Measurements from ENCODE around the gene THSD4. TPM values are rescaled to one million over a fixed set of nuclear protein-coding genes. Genes with fewer than 3 reads are reported as not detected.
A peak's percentile ranks its signal among the peaks of the same experiment; 100 is the strongest.

THSD4 gene
- total and polyA plus RNA-seq, 4 donors, result 6.0 to 42.4 (median 18.5) TPM

DNA sequence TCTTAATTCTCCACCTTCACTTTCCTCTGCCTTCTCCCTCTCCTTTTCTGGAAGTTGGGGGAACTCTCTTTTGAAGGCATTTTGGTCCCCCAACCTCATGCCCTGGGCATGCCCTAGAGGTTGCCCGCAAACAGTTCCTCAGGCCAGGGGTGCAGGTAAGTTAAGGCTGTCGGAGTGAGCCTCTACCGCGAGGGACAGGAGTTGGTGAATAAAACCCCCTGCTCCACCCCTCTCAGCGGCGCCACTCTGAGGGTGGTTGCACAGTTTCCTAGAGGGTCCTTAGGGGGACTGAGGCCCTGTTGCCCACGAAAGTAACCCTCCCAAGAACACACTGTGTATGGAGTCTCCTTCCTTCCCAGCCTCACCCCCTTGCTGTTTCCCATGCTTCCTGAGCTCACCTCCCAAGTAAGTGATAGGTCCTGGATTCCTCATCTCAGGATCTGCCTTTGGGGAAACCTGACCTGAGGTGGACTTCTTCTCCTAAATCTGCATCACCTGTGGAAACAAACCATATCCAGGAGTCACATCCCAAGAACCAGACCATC, 23.1 kb upstream of the THSD4 start:
- Histone ChIP-seq H3K4me1 (ENCODE audit: control insufficient read depth in 5 of 5, insufficient read depth in 5 of 5, low read length in 5 of 5) (peaks cover 0 to 2% (median 0%) of the 10 kb centered on the region in 5 donors), H3K27me3 (ENCODE audit: control insufficient read depth in 3 of 3, insufficient read depth in 3 of 3, low read length in 2 of 3) (no peaks in the 10 kb centered on the region), H3K9me3 (ENCODE audit: control insufficient read depth in 4 of 4, insufficient read depth in 3 of 4, low read length in 3 of 4) (peaks cover 0 to 3% (median 0%) of the 10 kb centered on the region in 4 donors), H3K36me3 (ENCODE audit: control insufficient read depth in 4 of 4, insufficient read depth in 4 of 4, low read length in 4 of 4) (no peaks in the 10 kb centered on the region), H3K9ac (ENCODE audit: insufficient read depth in 1 of 2, low read length in 2 of 2) (no peak overlapping the region), H3K27ac (ENCODE audit: low read depth in 1 of 2, low read length in 1 of 2) (no peak overlapping the region), H3K4me3 (no peak overlapping the region)
- DNase-seq, result no peak
- WGBS, 2 donors, result 88 to 91% methylated on average over 7 of the region's 7 CpGs
- no peak for ATAC-seq (ENCODE audit: insufficient read depth, low FRiP score)
- TF ChIP-seq, protein P1, sequence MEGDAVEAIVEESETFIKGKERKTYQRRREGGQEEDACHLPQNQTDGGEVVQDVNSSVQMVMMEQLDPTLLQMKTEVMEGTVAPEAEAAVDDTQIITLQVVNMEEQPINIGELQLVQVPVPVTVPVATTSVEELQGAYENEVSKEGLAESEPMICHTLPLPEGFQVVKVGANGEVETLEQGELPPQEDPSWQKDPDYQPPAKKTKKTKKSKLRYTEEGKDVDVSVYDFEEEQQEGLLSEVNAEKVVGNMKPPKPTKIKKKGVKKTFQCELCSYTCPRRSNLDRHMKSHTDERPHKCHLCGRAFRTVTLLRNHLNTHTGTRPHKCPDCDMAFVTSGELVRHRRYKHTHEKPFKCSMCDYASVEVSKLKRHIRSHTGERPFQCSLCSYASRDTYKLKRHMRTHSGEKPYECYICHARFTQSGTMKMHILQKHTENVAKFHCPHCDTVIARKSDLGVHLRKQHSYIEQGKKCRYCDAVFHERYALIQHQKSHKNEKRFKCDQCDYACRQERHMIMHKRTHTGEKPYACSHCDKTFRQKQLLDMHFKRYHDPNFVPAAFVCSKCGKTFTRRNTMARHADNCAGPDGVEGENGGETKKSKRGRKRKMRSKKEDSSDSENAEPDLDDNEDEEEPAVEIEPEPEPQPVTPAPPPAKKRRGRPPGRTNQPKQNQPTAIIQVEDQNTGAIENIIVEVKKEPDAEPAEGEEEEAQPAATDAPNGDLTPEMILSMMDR (IDR thresholded peaks at IDR 0.05; ENCODE audit: control extremely low read depth, extremely low read depth), result no peak

- Histone ChIP-seq H3K9ac (ENCODE audit: insufficient read depth in 1 of 2, low read length in 2 of 2) (no peak overlapping the region), H3K36me3 (ENCODE audit: control insufficient read depth in 4 of 4, insufficient read depth in 4 of 4, low read length in 4 of 4) (no peaks in the 10 kb centered on the region), H3K4me3 (no peak overlapping the region), H3K4me1 (ENCODE audit: control insufficient read depth in 5 of 5, insufficient read depth in 5 of 5, low read length in 5 of 5) (peaks cover 0 to 2% (median 0%) of the 10 kb centered on the region in 5 donors), H3K9me3 (ENCODE audit: control insufficient read depth in 4 of 4, insufficient read depth in 3 of 4, low read length in 3 of 4) (peaks cover 0 to 3% (median 0%) of the 10 kb centered on the region in 4 donors), H3K27ac (ENCODE audit: low read depth in 1 of 2, low read length in 1 of 2) (no peak overlapping the region), H3K27me3 (ENCODE audit: control insufficient read depth in 3 of 3, insufficient read depth in 3 of 3, low read length in 2 of 3) (no peaks in the 10 kb centered on the region)
- no peak for ATAC-seq (ENCODE audit: insufficient read depth, low FRiP score)
- DNase-seq, result peak in 1 of 3 donors; percentile 25
- TF ChIP-seq, protein P1 (IDR thresholded peaks at IDR 0.05; ENCODE audit: control extremely low read depth, extremely low read depth), result no peak
- WGBS, 2 donors, result 57 to 70% methylated on average over 11 of the region's 11 CpGs
These were observed 21.9 kb upstream of the THSD4 start for GRCh38 chr15:71093054-71094024.

DNA sequence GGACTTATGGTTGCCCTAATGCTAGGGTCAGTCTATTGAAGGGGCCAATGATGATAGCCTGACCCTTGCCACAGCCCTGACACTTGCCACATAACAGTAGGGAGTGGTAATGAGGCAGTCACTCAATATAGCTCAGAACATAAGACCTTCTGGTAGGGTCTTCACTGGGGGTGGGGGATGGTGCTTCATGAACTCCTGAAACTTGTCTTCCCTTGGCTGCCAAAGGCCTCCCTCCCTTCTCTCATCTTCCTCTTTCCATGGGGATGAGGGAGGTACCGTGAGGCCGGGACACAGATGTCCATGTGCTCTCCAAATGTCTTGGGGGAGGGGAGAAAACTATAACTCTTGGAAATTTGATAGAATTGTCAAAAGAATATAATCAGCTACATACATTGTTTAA, 21.1 kb upstream of the THSD4 start:
- 97 to 98% methylated on average over 2 of the region's 2 CpGs for WGBS, 2 donors
- TF ChIP-seq, protein P1 (IDR thresholded peaks at IDR 0.05; ENCODE audit: control extremely low read depth, extremely low read depth), result no peak
- ATAC-seq (ENCODE audit: insufficient read depth, low FRiP score), result no peak

More for the DNA sequence above, 21.1 kb upstream of the THSD4 start:
- H3K4me3 ChIP-seq, result no peak overlapping the region
- peaks cover 0 to 2% (median 0%) of the 10 kb centered on the region in 5 donors for H3K4me1 ChIP-seq (ENCODE audit: control insufficient read depth in 5 of 5, insufficient read depth in 5 of 5, low read length in 5 of 5)
- no peaks in the 10 kb centered on the region for H3K36me3 ChIP-seq (ENCODE audit: control insufficient read depth in 4 of 4, insufficient read depth in 4 of 4, low read length in 4 of 4)
- H3K9me3 ChIP-seq (ENCODE audit: control insufficient read depth in 4 of 4, insufficient read depth in 3 of 4, low read length in 3 of 4), result peaks cover 0 to 3% (median 0%) of the 10 kb centered on the region in 4 donors
- H3K27ac ChIP-seq (ENCODE audit: low read depth in 1 of 2, low read length in 1 of 2), result no peak overlapping the region
- no peaks in the 10 kb centered on the region for H3K27me3 ChIP-seq (ENCODE audit: control insufficient read depth in 3 of 3, insufficient read depth in 3 of 3, low read length in 2 of 3)
- DNase-seq, result no peak
- H3K9ac ChIP-seq (ENCODE audit: insufficient read depth in 1 of 2, low read length in 2 of 2), result no peak overlapping the region

Measured in lung (tissue), 12 donors.